GM19351 (cell line): ENCODE data around the gene CAPNS1.
"Not testable (repeated sequence)": the region's sequence is repeated elsewhere in the genome, so short reads cannot be mapped to it uniquely, and the experiment has no call there.

Experiments
- ATAC-seq: cut with Tn5 transposase; IDR thresholded peaks from one replicate; pipeline ENCODE4 v1.9.1; 2021; ENCODE audit warnings: mild to moderate bottlenecking, moderate library complexity; ENCODE audit not compliant: unreplicated experiment

Gene CAPNS1

GRCh38 chr19:36113894-36114720 is 25.8 kb upstream of the CAPNS1 start:
- no peak for ATAC-seq

GRCh38 chr19:36114721-36115452 is 25.0 kb upstream of the CAPNS1 start, which contains the start of gene POLR2I:
POLR2I (minus strand) TSS chr19:36114875; CDS start chr19:36114856, 19 bp downstream.
- ATAC-seq = peak; percentile 85

DNA sequence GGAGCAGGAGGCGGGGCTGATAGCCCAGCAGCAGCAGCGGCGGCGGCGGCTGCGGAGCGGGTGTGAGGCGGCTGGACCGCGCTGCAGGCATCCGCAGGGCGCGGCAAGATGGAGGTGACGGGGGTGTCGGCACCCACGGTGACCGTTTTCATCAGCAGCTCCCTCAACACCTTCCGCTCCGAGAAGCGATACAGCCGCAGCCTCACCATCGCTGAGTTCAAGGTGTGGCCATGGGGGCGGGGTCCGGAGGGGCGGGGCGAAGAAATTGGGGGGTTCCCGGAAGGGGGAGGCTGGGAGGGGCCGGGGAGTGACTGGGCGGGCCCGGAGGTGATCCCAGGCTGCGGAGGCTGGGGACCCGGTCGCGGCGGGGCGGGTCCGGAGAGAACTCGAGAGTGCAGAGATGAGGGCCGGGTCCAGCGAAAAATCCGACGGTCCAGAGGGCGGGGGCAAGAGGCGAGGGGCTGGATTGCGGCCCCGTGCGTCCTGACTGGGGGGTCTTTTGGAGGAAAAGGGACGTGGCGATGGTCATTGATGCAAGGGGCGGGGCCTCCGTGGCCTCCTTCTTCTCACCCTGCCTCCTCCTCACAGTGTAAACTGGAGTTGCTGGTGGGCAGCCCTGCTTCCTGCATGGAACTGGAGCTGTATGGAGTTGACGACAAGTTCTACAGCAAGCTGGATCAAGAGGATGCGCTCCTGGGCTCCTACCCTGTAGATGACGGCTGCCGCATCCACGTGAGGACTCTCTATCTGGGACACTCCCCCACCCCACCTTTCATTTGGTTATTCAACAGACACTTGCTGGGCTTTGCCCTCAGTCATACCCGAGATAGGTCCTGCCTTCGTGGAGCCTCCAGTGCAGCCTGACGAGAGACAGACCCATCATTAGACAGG is 24.2 kb upstream of the CAPNS1 start, which contains the start of gene TBCB:
Gene TBCB (plus strand): TSS at position 16 of the 891 bp plus-strand sequence. CDS start 93 bp downstream, at position 109.
- peak; percentile 27 for ATAC-seq

DNA sequence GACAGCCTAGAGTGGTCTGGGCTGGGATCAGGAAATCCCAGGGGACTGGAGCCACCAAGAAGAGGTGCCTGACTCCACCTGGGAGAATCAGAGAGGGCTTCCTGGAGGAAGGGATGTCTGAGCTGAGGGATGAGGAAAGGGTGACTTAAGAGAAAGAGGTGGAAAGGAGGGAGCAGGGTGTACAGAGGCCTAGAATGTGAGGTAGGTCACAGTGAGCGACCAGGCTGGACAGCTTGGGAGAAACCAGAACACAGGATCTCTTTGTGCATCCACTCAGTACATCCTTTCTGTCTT is 23.6 kb upstream of the CAPNS1 start:
- no peak for ATAC-seq

- no peak for ATAC-seq
These were observed 19.5 kb upstream of the CAPNS1 start for GRCh38 chr19:36120092-36120983.

DNA sequence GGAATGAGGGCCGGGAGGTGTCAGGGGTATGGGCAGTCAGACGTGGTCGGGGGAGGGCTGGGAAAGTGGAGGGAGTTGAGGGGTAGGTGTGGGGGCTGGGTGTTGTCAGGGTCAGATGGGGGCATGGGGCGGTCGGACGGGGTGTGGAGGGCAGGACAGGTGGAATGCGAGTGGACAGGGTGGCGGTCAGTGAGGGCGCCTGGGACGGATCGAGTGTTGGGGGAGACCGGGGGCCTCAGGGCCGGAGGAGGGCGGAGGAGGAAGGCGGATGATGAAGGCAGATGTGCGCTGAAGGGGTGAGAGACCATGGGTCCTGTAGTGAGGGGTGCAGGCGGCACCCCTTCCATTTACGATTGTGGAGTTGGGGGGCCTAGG is 18.9 kb upstream of the CAPNS1 start:
- no peak for ATAC-seq

DNA sequence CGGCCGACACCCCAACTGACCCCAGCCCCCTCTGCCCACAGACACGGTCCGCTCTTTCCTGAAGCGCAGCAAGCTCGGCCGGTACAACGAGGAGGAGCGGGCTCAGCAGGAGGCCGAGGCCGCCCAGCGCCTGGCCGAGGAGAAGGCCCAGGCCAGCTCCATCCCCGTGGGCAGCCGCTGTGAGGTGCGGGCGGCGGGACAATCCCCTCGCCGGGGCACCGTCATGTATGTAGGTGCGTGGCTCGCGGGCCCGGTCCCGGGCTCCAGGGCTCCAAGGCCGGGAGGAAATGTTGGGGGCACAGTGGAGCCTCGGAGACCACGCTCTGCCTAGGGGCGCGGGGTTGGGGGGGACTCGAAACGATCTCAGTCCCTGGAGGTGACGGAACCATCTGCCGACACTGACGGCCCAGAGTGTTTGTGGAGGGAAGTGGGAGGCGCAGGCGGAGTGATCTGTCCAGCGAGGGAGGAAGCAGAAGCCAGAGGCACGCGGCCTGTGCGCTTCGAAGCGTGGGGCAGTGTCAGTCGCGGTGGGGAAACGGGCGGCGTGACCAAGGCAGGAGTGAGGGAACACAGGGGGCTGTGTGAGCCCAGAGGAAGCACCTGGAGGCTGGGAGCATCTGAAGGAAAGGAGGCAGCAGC is 18.3 kb upstream of the CAPNS1 start:
- no peak for ATAC-seq

GRCh38 chr19:36125557-36125956 is 14.3 kb upstream of the CAPNS1 start:
- no peak for ATAC-seq

- ATAC-seq = peak; percentile 11
These were observed 11.5 kb upstream of the CAPNS1 start for GRCh38 chr19:36128392-36128736.

DNA sequence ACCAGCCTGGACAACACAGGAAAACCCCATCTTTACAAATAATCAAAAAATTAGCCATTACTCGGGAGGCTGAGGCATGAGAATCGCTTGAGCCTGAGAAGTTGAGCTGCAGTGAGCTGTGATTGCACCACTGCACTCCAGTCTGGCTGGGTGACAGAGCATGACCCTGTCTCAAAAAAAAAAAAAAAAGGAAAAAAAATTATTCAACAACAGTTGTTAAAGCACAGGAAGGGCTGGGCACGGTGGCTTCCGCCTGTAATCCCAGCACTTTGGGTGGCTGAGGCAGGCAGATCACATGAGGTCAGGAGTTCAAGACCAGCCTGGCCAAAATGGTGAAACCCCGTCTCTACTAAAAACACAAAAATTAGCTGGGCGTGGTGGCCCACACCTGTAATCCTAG is 8.6 kb upstream of the CAPNS1 start:
- ATAC-seq = not testable (repeated sequence)

DNA sequence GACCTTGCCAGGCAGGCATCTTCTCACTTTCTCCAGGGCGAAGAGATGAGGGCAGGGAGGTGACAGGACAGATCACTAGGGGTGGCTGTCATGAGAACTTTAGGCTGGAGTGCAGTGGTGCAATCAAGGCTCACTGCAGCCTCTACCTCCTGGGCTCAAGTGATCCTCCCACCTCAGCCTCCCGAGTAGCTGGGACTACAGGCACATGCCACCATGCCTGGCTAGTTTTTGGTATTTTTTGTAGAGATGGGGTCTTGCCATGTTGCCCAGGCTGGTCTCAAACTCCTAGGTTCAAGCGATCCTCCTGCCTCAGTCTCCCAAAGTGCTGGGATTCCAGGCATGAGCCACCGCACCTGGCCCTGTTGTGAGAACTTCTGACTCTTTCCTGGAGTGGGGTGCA is 5.0 kb upstream of the CAPNS1 start:
- not testable (repeated sequence) for ATAC-seq

DNA sequence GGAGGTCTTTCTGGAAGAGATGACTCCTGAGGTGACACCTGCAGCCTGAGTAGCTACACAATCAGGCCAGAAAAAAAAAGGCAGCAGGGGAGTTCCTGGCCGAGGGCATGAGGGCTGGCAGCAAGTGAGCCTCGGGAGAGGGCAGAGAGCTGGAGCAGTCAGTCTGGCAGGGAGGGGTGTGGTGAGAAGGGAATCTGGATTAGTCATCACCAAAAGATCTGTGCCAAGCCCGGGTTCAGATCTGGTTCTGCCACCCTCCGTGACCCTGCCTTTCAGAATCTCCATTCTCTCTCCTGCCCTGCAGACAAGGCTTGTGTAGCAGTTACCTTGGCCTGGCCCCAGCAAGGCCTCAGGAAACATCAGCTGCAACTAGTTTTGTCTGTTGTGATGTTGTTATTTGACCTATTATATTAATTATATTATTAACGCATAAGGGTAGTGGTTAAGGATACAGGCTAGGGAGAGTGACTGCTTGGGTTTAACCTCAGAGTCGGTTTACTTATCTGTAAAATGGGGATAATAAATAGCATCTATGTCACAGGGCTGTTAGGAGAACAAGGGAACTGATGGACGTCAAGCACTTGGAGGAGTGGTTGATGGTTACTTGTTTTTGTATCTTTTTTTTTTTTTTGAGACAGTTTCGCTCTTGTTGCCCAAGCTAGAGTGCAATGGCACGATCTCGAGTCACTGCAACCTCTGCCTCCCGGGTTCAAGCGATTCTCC is 2.7 kb upstream of the CAPNS1 start:
- no peak for ATAC-seq

GRCh38 chr19:36139120-36139472 is 770 bp upstream of the CAPNS1 start:
- ATAC-seq = no peak

DNA sequence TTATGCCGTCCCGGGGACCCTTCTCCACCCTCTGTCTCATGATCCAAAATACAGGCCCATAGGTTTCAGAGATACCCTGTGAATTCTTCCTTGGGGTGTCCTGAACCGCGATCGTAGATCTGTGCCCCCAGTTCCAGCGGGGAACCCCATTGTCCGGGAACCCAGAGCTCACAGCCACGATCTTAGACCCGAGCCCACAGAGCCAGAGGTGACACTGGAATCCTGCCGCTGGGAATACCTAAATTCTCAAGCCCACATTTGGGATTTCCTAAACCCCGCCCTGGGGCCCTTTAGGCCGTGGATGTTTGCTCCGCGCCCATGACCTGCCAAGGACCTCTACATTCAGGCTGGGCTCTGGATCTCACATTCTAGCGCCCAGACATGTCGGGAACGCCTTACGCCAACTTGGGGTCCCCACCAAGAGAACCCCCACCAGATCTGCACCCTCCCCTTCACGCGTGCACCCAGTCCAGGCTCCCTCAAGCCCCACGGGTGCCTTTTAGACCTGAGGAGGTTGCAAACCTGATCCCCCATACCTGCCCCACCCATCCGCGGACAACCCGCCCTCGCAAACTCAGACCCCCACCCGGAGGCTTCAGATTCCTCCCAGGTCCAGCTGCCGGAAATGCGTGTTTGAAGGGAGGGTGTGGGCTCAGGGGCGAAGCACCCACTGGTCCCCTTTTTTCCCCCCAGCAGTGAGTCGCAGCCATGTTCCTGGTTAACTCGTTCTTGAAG is 605 bp downstream of the CAPNS1 start:
- ATAC-seq = peak; percentile 14

DNA sequence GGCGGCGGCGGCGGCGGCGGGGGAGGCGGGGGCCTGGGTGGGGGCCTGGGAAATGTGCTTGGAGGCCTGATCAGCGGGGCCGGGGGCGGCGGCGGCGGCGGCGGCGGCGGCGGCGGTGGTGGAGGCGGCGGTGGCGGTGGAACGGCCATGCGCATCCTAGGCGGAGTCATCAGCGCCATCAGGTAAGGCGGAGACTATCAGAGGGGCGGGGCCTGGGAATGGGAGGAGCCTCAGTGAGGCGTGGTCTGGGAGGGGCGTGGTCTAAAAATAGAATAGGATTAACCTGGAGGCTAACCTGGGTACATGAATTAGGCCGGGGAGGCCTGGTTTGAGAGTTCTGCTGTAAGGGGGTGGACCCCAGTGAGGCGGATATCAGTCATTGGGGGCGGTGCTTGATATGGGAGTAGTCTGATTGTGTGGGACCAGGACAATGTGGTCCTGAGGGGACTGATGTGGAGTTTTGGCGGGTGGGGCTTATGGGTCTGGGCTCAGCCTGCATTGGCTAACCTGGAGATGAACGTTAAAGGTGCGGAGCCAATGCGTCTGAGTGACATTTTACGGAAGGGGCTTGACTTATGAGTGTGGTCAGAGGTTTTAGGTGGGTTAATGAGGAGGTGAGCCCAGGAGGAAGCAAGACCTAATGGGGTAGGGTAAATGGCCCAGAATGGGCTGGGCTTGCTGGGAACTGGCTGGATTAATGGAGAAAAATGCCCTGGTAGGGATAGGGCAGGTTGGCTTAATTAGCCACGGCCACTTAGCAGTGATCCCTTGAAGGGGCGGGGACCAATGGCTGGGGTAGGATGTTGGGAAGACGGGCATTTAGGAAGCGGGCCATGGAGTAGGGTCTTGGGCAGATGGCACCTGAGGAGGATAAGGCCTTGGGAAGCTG is 1.4 kb downstream of the CAPNS1 start:
- peak; percentile 56 for ATAC-seq

DNA sequence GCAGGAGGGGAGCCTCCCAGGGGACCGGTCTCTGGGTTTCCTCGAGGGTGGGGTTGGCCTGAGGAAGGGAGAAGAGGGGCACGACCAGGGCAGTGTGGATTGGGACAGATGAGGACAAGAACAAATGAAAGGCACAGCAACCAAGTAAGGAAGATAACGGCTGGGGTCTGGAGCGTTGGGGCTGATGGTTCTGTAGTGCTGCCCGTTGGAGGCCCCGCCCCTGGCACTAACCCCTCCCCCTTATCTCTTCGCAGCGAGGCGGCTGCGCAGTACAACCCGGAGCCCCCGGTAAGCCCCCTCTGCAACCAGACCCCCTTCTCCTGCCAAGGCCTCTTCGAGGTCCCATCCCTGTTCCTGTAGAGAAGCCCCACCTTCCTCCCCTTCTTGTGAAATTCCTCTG is 2.2 kb downstream of the CAPNS1 start:
- no peak for ATAC-seq

- no peak for ATAC-seq
These were observed 2.6 kb downstream of the CAPNS1 start for GRCh38 chr19:36142496-36142895.

GRCh38 chr19:36144624-36145023 is 4.8 kb downstream of the CAPNS1 start:
- ATAC-seq = no peak
